GM21717 (cell line): ENCODE measurements around the gene FKBP15.
"Not testable (repeated sequence)": the region's sequence is repeated elsewhere in the genome, so short reads cannot be mapped to it uniquely, and the experiment has no call there.

Experiments used
- ATAC-seq: cut with Tn5 transposase; IDR thresholded peaks from one replicate; pipeline ENCODE4 v1.9.1; 2021; ENCODE audit warnings: mild to moderate bottlenecking, moderate library complexity; ENCODE audit not compliant: unreplicated experiment

The FKBP15 gene, protein sequence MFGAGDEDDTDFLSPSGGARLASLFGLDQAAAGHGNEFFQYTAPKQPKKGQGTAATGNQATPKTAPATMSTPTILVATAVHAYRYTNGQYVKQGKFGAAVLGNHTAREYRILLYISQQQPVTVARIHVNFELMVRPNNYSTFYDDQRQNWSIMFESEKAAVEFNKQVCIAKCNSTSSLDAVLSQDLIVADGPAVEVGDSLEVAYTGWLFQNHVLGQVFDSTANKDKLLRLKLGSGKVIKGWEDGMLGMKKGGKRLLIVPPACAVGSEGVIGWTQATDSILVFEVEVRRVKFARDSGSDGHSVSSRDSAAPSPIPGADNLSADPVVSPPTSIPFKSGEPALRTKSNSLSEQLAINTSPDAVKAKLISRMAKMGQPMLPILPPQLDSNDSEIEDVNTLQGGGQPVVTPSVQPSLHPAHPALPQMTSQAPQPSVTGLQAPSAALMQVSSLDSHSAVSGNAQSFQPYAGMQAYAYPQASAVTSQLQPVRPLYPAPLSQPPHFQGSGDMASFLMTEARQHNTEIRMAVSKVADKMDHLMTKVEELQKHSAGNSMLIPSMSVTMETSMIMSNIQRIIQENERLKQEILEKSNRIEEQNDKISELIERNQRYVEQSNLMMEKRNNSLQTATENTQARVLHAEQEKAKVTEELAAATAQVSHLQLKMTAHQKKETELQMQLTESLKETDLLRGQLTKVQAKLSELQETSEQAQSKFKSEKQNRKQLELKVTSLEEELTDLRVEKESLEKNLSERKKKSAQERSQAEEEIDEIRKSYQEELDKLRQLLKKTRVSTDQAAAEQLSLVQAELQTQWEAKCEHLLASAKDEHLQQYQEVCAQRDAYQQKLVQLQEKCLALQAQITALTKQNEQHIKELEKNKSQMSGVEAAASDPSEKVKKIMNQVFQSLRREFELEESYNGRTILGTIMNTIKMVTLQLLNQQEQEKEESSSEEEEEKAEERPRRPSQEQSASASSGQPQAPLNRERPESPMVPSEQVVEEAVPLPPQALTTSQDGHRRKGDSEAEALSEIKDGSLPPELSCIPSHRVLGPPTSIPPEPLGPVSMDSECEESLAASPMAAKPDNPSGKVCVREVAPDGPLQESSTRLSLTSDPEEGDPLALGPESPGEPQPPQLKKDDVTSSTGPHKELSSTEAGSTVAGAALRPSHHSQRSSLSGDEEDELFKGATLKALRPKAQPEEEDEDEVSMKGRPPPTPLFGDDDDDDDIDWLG

DNA sequence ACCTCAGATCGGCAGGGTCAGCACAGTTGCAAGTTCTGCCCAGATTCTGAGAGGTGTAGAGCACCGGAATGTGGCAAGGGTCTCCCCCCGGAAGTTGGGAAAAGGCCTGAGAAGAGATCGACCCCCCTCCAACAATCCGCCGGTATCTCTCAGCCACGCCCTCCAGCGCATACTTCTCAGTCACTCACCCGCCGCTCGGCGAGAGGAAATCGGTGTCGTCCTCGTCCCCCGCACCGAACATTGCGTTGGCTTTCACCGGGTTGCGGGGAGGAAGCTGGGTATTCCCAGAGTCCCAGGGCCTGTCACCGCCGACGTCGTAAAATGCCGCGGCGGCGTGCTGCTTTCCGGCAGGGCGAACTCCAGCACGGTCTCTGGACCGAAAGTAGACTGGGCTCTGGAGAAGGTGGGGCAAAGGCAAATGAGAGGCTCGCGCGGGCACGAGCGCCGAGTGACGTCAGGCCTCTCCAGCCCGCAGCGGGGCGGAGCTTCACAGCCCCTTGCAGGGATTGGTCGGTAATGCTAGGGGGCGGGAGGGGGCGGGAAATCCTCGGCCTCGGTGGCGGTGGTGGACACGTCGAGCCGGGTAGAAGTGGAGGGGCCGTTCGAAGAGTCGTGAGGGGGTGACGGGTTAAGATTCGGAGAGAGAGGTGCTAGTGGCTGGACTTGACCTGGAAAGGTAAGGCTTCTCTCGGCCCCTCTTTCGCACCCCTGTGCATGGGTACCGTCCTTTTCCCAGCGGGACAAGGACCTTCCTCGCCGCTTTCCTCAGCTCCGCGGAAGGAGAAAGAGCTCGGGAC is at the start of gene FKBP15, which contains the start of gene SLC31A1:
TSS of gene FKBP15 (minus strand) at position 275 of the 797 bp plus-strand sequence. CDS start at position 241, 34 bp downstream.
TSS of gene SLC31A1 (plus strand) at position 542 of the 797 bp plus-strand sequence. CDS start 34,605 bp downstream, outside the sequence.
- ATAC-seq: peak; percentile 83

GRCh38 chr9:113269871-113270270 is 48.8 kb upstream of the FKBP15 start:
- no peak for ATAC-seq

- no peak for ATAC-seq
These were observed 48.3 kb upstream of the FKBP15 start for GRCh38 chr9:113269355-113269754.

DNA sequence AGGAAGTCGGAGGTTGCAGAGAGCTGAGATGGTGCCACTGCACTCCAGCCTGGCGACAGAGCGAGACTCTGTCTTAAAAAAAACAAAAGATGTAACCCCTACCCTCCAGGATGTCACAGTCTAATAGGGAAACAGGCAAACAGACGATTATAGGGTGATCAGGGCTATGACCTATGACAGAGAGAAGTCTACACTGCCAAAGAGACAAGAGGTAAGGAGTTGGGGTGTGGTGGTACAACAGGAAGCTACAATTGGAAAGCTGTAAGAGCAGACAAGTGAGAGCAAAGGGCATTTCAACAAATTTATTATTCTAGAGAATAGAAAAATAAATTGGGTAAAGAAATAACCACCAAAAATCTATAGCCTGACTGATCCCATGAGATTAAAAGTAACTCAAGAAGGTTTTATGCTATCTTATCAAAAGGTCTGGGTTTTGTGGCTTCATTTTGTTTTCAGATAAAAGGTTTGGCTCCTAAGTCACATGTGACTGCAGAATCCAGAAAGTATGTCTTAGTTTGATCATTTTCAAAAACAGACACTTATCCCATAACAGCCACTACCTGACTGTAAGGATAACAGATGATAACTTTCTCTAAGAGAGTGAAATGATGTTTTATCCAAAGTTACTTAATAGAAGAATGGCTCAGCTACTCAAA is 47.0 kb upstream of the FKBP15 start:
- no peak for ATAC-seq

DNA sequence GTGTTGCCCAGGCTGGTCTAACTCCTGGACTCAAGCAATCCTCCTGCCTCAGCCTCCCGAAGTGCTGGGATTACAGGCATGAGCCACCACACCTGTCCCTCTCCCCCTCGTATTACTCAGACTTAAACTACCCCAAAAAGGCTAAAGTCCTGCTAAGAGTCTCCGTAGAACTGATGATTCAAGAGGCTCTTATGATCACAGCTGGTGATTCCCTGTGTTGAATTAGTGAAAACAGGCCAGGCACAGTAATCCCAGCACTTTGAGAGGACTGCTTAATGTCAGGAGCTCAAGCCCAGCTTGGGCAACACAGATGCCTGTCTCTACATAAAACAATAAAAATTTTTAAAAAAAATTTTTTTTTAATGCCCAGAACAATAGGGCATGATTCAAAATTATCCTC is 45.1 kb upstream of the FKBP15 start:
- no peak for ATAC-seq

GRCh38 chr9:113261917-113262671 is 41.0 kb upstream of the FKBP15 start:
- ATAC-seq: no peak

DNA sequence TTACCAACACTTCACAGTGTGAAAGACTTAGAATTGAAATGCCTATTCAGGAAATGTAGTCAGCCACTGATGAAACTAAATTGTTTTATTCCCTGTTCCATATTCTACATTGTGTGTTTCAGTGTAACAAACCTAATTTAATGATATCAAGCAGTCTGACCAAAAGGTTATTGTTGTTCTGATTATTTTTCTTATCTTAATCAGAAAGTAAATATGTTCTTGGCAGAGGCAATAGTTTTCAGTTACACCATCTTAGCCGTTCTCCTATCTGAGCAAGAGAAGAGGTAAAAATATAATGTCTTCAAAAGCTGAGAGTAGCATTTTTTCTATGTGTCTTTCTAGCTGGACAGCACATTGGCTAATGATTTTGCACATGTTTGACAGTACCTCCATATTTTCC is 37.2 kb upstream of the FKBP15 start:
- no peak for ATAC-seq

- ATAC-seq: no peak
These were observed 36.8 kb upstream of the FKBP15 start for GRCh38 chr9:113257863-113258262.

GRCh38 chr9:113255438-113255837 is 34.4 kb upstream of the FKBP15 start:
- ATAC-seq: no peak

DNA sequence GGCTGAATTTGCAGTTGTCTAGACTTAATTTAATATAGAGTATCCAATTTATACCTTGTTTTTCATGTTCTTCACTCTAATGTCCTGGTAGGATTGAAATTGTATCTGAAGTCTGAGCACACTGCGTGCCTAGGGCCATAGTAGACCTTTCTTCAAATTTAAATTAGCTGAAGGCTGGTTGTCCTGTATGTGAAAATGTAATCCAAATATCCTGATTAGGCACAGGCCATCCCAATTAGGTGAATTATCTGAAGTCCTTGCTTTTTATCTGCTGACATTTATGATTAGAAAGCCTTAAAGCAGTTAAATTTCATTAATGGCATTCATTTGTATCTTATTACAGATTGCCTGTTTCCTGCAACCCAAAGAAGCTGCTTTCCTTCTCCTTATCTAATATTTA is 33.9 kb upstream of the FKBP15 start:
- no peak for ATAC-seq

DNA sequence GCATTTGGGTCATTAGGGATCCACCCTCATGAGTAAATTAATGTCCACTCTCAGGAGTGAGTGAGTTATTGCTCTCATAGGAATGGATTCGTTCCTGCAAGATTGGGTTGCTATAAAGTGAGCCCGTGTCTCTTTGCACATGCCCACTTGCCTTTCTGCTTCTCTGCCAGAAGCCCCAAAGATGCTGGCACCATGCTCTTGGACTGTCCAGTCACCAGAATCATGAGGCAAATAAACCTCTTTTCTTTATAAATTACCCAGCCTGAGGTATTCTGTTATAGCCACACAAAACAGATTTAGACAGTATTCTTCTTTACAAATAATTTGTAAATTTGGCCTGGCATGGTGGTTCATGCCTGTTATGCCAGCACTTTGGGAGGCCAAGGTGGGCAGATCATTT is 29.7 kb upstream of the FKBP15 start:
- no peak for ATAC-seq

GRCh38 chr9:113249661-113250060 is 28.6 kb upstream of the FKBP15 start:
- ATAC-seq: not testable (repeated sequence)

DNA sequence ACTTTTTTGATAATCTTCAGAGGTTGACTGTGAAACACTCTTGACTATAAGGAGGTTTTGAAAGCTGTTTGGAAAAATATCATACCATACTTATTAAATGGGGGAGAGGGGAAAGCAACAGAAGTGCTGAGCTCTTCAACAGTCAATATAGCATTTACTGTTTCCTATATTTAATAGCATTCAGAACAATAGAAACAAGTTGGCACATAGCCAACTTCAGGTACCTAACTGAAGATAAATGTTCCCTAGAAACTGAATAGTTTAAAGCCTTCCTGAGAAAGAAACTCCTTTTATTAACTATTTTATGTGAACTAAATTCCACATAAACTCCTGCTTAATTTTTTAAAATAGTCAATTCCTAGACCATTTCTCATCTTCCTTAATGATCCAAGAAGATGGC is 26.6 kb upstream of the FKBP15 start:
- no peak for ATAC-seq

DNA sequence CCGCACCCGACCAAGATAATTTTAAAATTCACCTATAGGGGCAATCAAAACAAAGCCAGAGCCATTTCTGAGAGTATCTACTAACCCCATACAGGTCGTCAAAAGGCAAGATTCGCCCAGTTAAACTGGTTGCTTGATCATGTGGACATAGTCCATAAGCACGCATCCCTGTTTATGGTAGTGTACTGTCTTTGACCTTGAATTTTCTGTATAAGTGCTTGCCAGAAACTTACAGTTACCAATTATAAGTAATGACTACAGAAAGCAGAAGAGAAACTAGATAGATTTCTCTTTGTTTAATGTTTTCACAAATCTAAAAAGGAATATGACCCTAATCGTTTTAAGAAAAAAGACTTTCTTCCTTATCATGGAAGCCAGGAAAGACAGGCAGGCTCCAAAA is 25.9 kb upstream of the FKBP15 start:
- no peak for ATAC-seq

GRCh38 chr9:113245894-113246293 is 24.8 kb upstream of the FKBP15 start:
- ATAC-seq: no peak

- ATAC-seq: no peak
These were observed 23.5 kb upstream of the FKBP15 start for GRCh38 chr9:113244556-113244955.

DNA sequence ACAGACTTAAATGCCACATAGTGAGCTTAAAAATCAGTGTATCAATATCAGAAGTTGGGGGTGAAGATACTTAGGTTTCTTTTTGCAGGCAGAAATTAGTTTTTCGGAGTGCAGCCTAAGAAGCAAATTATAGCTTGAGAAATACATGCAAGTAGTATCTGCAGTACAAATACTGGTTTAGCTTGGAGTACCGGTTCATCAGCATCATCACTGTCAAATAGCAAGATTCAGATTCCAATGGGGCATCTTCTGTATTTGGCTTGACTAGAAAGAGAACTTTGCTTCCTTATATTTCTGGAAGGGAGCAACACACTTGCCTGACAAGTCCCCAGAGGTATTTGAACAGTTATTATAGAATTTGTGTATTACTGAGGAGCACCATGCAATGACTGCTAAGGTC is 20.1 kb upstream of the FKBP15 start:
- no peak for ATAC-seq

- no peak for ATAC-seq
These were observed 17.8 kb upstream of the FKBP15 start for GRCh38 chr9:113238859-113239232.

DNA sequence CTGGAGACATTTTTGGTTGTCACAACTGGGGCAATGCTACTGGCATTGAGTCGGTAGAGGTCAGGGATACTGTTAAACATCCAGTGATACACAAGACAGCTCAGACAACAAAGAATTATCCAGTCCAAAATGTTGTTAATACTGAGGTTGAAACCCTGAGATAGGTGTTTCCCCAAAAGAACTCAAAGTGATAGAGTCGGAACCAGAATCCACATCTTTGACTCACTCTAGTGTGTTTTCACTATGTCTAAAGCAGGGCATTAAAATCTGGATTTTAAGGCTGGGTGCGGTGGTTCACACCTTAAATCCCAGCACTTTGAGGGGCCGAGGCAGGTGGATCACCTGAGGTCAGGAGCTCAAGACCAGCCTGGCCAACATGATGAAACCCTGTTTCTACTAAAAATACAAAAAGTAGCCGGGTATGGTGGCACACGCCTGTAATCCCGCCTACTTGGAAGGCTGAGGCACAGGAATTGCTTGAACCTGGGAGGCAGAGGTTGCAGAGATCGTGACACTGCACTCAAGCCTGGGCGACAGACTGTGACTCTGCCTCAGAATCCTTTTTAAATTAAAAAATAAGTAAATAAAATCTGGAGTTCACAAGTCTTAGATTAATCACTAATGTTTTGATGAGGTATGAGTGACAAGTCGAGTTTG is 17.3 kb upstream of the FKBP15 start:
- ATAC-seq: no peak
